Right atrium auricular region (tissue), 2 donors: ENCODE data around the gene PVALEF. TPM values are rescaled to one million over a fixed set of nuclear protein-coding genes. Genes with fewer than 3 reads are reported as not detected.

Experiments
- DNase-seq: peaks from one replicate; pipeline ENCODE4 v3.0.0-alpha.2; 2019; ENCODE audit warnings: low spot score
- H3K27ac ChIP-seq, 2 donors: fragments of 200-600 bp; sonication (generic); 1 replicate in 1 of 2; 2 replicates in 1 of 2; pipeline ENCODE4 v1.5.1; 2016 to 2019
- H3K27me3 ChIP-seq, 2 donors: fragments of 200-600 bp; sonication (generic); one replicate each; pipeline versions ENCODE4 v1.5.1 to v1.6.0; 2017 to 2019
- H3K36me3 ChIP-seq: fragments of 200-600 bp; sonication (generic); one replicate; pipeline ENCODE4 v1.5.1; 2016
- H3K4me1 ChIP-seq, 2 donors: fragments of 200-600 bp; sonication (generic); one replicate each; pipeline versions ENCODE4 v1.5.1 to v1.6.0; 2017 to 2019
- H3K4me3 ChIP-seq, 2 donors: fragments of 200-600 bp; sonication (generic); 1 replicate in 1 of 2; 2 replicates in 1 of 2; pipeline ENCODE4 v1.5.1; 2017 to 2019; ENCODE audit warnings: mild to moderate bottlenecking in 1 of 2, moderate library complexity in 1 of 2
- H3K9me3 ChIP-seq, 2 donors: fragments of 200-600 bp; sonication (generic); one replicate each; pipeline ENCODE4 v1.5.1; 2019
- total RNA-seq, 2 donors: library from RNA; depleted of rRNA; stranded (reverse); fragments of >200 nt; gene quantifications; one replicate each; pipeline ENCODE4 v1.1.0, GENCODE V29; 2016
- TF ChIP-seq, protein P1 (sequence below), 2 donors: fragments of 200-600 bp; sonication (generic); IDR thresholded peaks; one replicate each; pipeline ENCODE4 v1.5.1; 2019; ENCODE audit warnings: antibody characterized with exemption in 2 of 2

PVALEF gene
- total RNA-seq, 2 donors from 2014 or later, result not detected

DNA sequence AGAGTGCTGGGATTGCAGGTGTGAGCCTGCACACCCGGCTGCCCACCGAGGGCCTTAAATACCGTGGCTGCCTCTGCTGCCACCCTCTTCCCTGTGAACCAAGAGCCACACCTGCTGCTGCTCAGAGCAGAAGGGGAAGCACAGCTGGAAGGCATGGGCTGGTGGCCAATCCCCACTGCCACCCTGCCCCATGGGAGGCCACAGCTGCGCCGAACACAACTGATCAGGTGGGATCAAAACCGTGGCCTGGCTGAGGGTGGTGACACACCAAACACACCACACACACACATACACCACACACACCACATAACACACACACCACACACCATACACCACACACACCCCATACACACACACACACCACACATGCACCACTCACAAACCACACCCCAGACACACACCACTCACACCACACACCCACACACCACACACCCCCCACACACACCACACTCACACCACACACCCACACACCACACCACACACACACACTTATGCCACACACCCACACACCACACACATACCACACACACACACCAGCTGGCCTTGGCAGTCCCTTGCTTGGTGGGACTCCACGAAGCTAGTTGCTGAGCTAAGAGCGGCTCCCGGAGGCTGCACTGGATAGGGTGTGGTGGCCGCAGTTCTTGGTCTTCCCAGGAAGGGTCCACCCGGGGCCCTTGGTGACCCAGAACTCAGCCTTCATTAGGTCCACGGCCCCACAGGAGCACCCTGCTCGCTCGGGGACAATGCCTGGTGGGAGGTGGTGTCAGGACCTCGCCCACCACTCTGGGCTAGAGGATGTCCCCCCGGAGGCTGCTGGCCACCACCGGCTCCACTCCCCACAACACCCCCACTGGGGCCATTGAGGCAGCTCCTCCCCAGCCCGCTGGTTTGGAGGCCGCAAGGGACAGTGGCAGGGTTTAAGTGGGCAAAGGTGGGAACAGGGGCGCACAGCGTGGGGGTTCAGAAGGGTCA, 42.6 kb downstream of the PVALEF start:
- DNase-seq, result no peak
- TF ChIP-seq, protein P1, sequence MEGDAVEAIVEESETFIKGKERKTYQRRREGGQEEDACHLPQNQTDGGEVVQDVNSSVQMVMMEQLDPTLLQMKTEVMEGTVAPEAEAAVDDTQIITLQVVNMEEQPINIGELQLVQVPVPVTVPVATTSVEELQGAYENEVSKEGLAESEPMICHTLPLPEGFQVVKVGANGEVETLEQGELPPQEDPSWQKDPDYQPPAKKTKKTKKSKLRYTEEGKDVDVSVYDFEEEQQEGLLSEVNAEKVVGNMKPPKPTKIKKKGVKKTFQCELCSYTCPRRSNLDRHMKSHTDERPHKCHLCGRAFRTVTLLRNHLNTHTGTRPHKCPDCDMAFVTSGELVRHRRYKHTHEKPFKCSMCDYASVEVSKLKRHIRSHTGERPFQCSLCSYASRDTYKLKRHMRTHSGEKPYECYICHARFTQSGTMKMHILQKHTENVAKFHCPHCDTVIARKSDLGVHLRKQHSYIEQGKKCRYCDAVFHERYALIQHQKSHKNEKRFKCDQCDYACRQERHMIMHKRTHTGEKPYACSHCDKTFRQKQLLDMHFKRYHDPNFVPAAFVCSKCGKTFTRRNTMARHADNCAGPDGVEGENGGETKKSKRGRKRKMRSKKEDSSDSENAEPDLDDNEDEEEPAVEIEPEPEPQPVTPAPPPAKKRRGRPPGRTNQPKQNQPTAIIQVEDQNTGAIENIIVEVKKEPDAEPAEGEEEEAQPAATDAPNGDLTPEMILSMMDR (IDR thresholded peaks at IDR 0.05), result no peak
- Histone ChIP-seq H3K4me1 (no peaks in the 10 kb centered on the region), H3K9me3 (no peaks in the 10 kb centered on the region), H3K27ac (no peak overlapping the region), H3K36me3 (no peaks in the 10 kb centered on the region), H3K4me3 (no peak overlapping the region), H3K27me3 (no peaks in the 10 kb centered on the region)

GRCh38 chr17:81208651-81209050, 43.3 kb downstream of the PVALEF start:
- no peak overlapping the region for H3K27ac ChIP-seq
- DNase-seq, result no peak
- H3K4me3 ChIP-seq, result no peak overlapping the region
- no peaks in the 10 kb centered on the region for H3K9me3 ChIP-seq
- no peaks in the 10 kb centered on the region for H3K27me3 ChIP-seq
- no peaks in the 10 kb centered on the region for H3K4me1 ChIP-seq
- TF ChIP-seq, protein P1 (IDR thresholded peaks at IDR 0.05), result no peak
- no peaks in the 10 kb centered on the region for H3K36me3 ChIP-seq

DNA sequence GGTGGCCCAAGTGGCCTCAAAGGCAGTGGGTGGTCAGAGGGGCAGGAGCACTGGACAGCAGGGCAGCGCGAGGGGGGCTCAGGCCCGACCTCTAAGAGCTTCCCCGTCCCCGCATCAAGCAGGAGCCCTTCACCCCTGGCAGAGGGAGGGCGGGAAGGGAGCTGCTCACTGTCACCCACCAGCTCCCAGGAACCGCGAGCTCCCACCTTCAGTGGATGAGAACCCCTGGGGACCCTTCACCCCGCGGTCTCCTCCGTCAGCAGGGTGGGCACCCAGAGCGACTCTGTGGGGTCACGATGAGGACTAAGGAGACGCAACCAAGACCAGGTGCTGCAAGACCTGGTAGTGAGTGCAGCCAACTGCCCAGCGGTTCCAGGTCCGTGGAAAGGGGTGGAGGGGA, 43.8 kb downstream of the PVALEF start:
- no peak overlapping the region for H3K4me3 ChIP-seq
- DNase-seq, result no peak
- no peaks in the 10 kb centered on the region for H3K36me3 ChIP-seq
- no peaks in the 10 kb centered on the region for H3K4me1 ChIP-seq
- H3K9me3 ChIP-seq, result no peaks in the 10 kb centered on the region
- H3K27ac ChIP-seq, result no peak overlapping the region
- no peaks in the 10 kb centered on the region for H3K27me3 ChIP-seq
- TF ChIP-seq, protein P1 (IDR thresholded peaks at IDR 0.05), result no peak

DNA sequence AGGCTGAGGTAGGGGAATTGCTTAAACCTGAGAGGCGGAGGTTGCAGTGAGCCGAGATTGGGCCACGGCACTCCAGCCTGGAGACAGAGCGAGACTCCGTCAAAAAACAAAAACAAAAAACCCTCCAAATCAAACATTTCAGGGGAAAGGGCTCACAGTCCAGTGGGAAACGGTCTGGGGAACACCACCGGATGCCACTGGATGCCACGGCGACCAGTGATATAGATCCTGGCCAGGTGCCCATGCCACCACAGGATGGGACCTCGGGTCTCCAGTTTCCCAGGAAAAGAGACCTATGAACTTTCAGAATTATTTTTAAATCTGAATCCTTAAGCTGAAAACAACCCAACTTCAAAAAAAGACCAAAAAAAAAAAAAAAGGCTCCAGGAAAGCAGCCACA, 45.2 kb downstream of the PVALEF start:
- H3K4me3 ChIP-seq, result no peak overlapping the region
- H3K27ac ChIP-seq, result no peak overlapping the region
- no peaks in the 10 kb centered on the region for H3K4me1 ChIP-seq
- TF ChIP-seq, protein P1 (IDR thresholded peaks at IDR 0.05), result no peak
- H3K27me3 ChIP-seq, result no peaks in the 10 kb centered on the region
- H3K9me3 ChIP-seq, result no peaks in the 10 kb centered on the region
- no peaks in the 10 kb centered on the region for H3K36me3 ChIP-seq
- no peak for DNase-seq

GRCh38 chr17:81210868-81211267, 45.6 kb downstream of the PVALEF start:
- H3K36me3 ChIP-seq, result no peaks in the 10 kb centered on the region
- H3K27me3 ChIP-seq, result no peaks in the 10 kb centered on the region
- no peak for DNase-seq
- H3K27ac ChIP-seq, result no peak overlapping the region
- H3K9me3 ChIP-seq, result no peaks in the 10 kb centered on the region
- H3K4me3 ChIP-seq, result no peak overlapping the region
- TF ChIP-seq, protein P1 (IDR thresholded peaks at IDR 0.05), result no peak
- no peaks in the 10 kb centered on the region for H3K4me1 ChIP-seq
